HEK293 (cell line): ENCODE data around the gene ABLIM3.

Experiments used
- BCL11B ChIP-seq: fragments of 450-650 bp; formaldehyde crosslinking; IDR thresholded peaks from 2 replicates; pipeline ENCODE4 v1.5.1; 2016; ENCODE audit warnings: low read depth, missing biosample characterization, missing genetic modification characterization
- CTCF ChIP-seq: fragments of 450-650 bp; formaldehyde crosslinking; IDR thresholded peaks from 2 replicates; pipeline ENCODE4 v1.5.1; 2016; ENCODE audit warnings: missing biosample characterization, missing genetic modification characterization
- SCRT2 ChIP-seq: fragments of 450-650 bp; formaldehyde crosslinking; IDR thresholded peaks from 2 replicates; pipeline ENCODE4 v1.5.1; 2016; ENCODE audit warnings: missing biosample characterization, missing genetic modification characterization
- YY1 ChIP-seq: fragments of 450-650 bp; formaldehyde crosslinking; IDR thresholded peaks from 2 replicates; pipeline ENCODE4 v1.5.1; 2018; ENCODE audit warnings: missing biosample characterization, missing genetic modification characterization
- ZBTB21 ChIP-seq: fragments of 450-650 bp; formaldehyde crosslinking; IDR thresholded peaks from 2 replicates; pipeline ENCODE4 v1.5.1; 2017; ENCODE audit warnings: missing biosample characterization, missing genetic modification characterization
- ZFP41 ChIP-seq: fragments of 450-650 bp; formaldehyde crosslinking; IDR thresholded peaks from 2 replicates; pipeline ENCODE4 v1.5.1; 2016; ENCODE audit warnings: missing biosample characterization, missing genetic modification characterization, borderline replicate concordance
- ZFP69B ChIP-seq: fragments of 450-650 bp; formaldehyde crosslinking; IDR thresholded peaks from 2 replicates; pipeline ENCODE4 v1.5.1; 2016; ENCODE audit warnings: missing biosample characterization, missing genetic modification characterization
- ZNF26 ChIP-seq: fragments of 450-650 bp; formaldehyde crosslinking; IDR thresholded peaks from 2 replicates; pipeline ENCODE4 v1.5.1; 2016; ENCODE audit warnings: missing biosample characterization, missing genetic modification characterization
- ZNF501 ChIP-seq: fragments of 450-650 bp; formaldehyde crosslinking; IDR thresholded peaks from 2 replicates; pipeline ENCODE4 v1.5.1; 2016; ENCODE audit warnings: missing biosample characterization, missing genetic modification characterization
- ZNF76 ChIP-seq: fragments of 450-650 bp; formaldehyde crosslinking; IDR thresholded peaks from 2 replicates; pipeline ENCODE4; 2016; ENCODE audit warnings: low read depth, missing biosample characterization, missing genetic modification characterization, borderline replicate concordance
- ZNF792 ChIP-seq: fragments of 450-650 bp; formaldehyde crosslinking; IDR thresholded peaks from 2 replicates; pipeline ENCODE4 v1.5.1; 2016; ENCODE audit warnings: missing biosample characterization, missing genetic modification characterization
- TF ChIP-seq, protein P1 (sequence below): fragments of 450-650 bp; IDR thresholded peaks from 2 replicates; pipeline ENCODE4 v1.5.1; 2018; ENCODE audit warnings: missing biosample characterization, missing genetic modification characterization

DNA sequence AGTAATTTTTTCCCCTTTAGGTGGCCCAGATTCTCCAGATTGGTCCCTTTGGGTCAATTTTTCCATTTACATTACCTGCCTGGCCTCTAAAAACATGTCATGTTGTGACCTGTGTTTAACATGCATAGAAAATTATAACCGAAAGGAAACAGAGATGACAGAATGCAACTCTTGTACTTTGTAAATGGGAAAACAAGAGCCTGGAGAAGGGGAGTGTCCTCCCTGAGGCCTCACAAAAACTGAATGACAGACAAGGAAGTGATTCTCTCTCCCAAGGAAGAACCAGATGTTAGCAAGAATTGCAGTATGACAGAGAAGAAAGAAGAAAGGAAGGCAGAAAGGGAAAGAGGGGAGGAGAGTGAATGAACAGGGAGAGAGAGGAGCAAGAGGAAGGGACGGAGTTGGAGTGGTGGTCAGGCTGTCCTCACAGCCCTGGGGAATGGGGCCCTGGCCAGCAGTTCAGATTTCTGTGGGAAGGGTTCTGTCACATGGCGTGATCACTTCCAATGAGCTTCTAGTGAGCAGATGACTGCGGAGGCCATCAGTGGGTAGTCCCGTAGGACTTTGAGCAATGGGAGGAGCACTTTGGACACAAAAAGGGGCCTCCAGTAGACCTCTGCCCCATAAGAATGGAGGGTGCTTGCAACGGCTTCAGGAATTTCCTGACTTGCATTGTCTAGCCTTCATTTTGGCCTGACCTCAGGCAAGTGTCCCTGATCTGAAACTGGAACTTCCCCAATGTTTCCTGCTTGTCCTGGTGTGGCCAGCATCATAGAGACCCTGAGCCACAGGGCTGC, 31.6 kb downstream of the ABLIM3 start:
- TF ChIP-seq ZNF76 (tag by site-specific recombination) (no peak), CTCF (no peak), ZNF792 (no peak), BCL11B (tag by site-specific recombination) (no peak), YY1 (tag by site-specific recombination) (no peak), ZNF501 (tag by site-specific recombination) (no peak), ZNF26 (tag by site-specific recombination) (no peak), SCRT2 (tag by site-specific recombination) (no peak), ZBTB21 (tag by site-specific recombination) (no peak), ZFP41 (tag by site-specific recombination) (no peak), ZFP69B (tag by site-specific recombination) (no peak)
- TF ChIP-seq, protein P1, sequence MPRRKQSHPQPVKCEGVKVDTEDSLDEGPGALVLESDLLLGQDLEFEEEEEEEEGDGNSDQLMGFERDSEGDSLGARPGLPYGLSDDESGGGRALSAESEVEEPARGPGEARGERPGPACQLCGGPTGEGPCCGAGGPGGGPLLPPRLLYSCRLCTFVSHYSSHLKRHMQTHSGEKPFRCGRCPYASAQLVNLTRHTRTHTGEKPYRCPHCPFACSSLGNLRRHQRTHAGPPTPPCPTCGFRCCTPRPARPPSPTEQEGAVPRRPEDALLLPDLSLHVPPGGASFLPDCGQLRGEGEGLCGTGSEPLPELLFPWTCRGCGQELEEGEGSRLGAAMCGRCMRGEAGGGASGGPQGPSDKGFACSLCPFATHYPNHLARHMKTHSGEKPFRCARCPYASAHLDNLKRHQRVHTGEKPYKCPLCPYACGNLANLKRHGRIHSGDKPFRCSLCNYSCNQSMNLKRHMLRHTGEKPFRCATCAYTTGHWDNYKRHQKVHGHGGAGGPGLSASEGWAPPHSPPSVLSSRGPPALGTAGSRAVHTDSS (tag by site-specific recombination): no peak
